H9 (cell line): ENCODE measurements around the gene SRL. TPM values are rescaled to one million over a fixed set of nuclear protein-coding genes. Genes with fewer than 3 reads are reported as not detected.

ENCODE experiments used
- DNase-seq: peaks from one replicate; pipeline ENCODE4 v3.0.0-alpha.2; 2017
- H2AFZ ChIP-seq: one replicate; pipeline ENCODE4 v1.6.1; 2013; ENCODE audit warnings: mild to moderate bottlenecking, low read length, control low read depth, moderate library complexity
- H2AK5ac ChIP-seq: 2 replicates; pipeline ENCODE4 v1.6.1; 2013; ENCODE audit warnings: low read length, control low read depth, mixed read lengths; ENCODE audit not compliant: insufficient read length
- H2BK120ac ChIP-seq: one replicate; pipeline ENCODE4 v1.6.1; 2013; ENCODE audit warnings: low read depth, mild to moderate bottlenecking, low read length, control low read depth, inconsistent platforms; ENCODE audit not compliant: poor library complexity, severe bottlenecking
- H2BK12ac ChIP-seq: 2 replicates; pipeline ENCODE4 v1.6.1; 2013; ENCODE audit warnings: low read length, control low read depth, mixed read lengths, low read depth; ENCODE audit not compliant: insufficient read length
- H2BK15ac ChIP-seq: 2 replicates; pipeline ENCODE4 v1.6.1; 2013; ENCODE audit warnings: low read depth, low read length, control low read depth
- H2BK20ac ChIP-seq: one replicate; pipeline ENCODE4 v1.6.1; 2013; ENCODE audit warnings: low read depth, mild to moderate bottlenecking, low read length, control low read depth, inconsistent platforms; ENCODE audit not compliant: poor library complexity, severe bottlenecking
- H2BK5ac ChIP-seq: 2 replicates; pipeline ENCODE4 v1.6.1; 2013; ENCODE audit warnings: low read length, control low read depth, mixed read lengths; ENCODE audit not compliant: insufficient read length
- H3K14ac ChIP-seq: 2 replicates; pipeline ENCODE4 v1.6.1; 2013; ENCODE audit warnings: low read length, control low read depth; ENCODE audit not compliant: insufficient read depth
- H3K18ac ChIP-seq: 2 replicates; pipeline ENCODE4 v1.6.1; 2013; ENCODE audit warnings: low read depth, mild to moderate bottlenecking, mixed read lengths, low read length, control low read depth; ENCODE audit not compliant: insufficient read length
- H3K23ac ChIP-seq: 2 replicates; pipeline ENCODE4 v1.6.1; 2013; ENCODE audit warnings: low read length, control low read depth, mixed read lengths, low read depth; ENCODE audit not compliant: insufficient read length
- H3K23me2 ChIP-seq: 2 replicates; pipeline ENCODE4 v1.6.1; 2013; ENCODE audit warnings: low read depth, mild to moderate bottlenecking, mixed read lengths, low read length, control low read depth; ENCODE audit not compliant: insufficient read length, poor library complexity, severe bottlenecking
- H3K27ac ChIP-seq: 2 replicates; pipeline ENCODE4 v1.5.1; 2013; ENCODE audit warnings: low read length, control low read depth, mixed read lengths, low read depth; ENCODE audit not compliant: insufficient read length
- H3K27me3 ChIP-seq: 2 replicates; pipeline ENCODE4 v1.6.1; 2013; ENCODE audit warnings: low read length, control low read depth, inconsistent platforms; ENCODE audit not compliant: insufficient read depth
- H3K4ac ChIP-seq: 2 replicates; pipeline ENCODE4 v1.6.1; 2013; ENCODE audit warnings: low read depth, mild to moderate bottlenecking, control low read depth, inconsistent platforms, low read length, moderate library complexity
- H3K4me1 ChIP-seq: 2 replicates; pipeline ENCODE4 v1.6.1; 2013; ENCODE audit warnings: low read length, control low read depth, inconsistent platforms; ENCODE audit not compliant: insufficient read depth
- H3K4me2 ChIP-seq: 2 replicates; pipeline ENCODE4 v1.6.1; 2013; ENCODE audit warnings: low read length, control low read depth, mixed read lengths; ENCODE audit not compliant: insufficient read length, insufficient read depth
- H3K56ac ChIP-seq: 2 replicates; pipeline ENCODE4 v1.6.1; 2013; ENCODE audit warnings: low read depth, mild to moderate bottlenecking, mixed read lengths, low read length, control low read depth; ENCODE audit not compliant: insufficient read length
- H3K79me1 ChIP-seq: 2 replicates; pipeline ENCODE4 v1.6.1; 2013; ENCODE audit warnings: low read depth, mild to moderate bottlenecking, moderate library complexity, low read length, control low read depth, inconsistent platforms; ENCODE audit not compliant: insufficient read depth, poor library complexity, severe bottlenecking
- H3K79me2 ChIP-seq: 2 replicates; pipeline ENCODE4 v1.6.1; 2013; ENCODE audit warnings: low read length, control low read depth, inconsistent platforms; ENCODE audit not compliant: insufficient read depth
- H3K9ac ChIP-seq: 2 replicates; pipeline ENCODE4 v1.6.1; 2013; ENCODE audit warnings: low read length, control low read depth, mixed read lengths; ENCODE audit not compliant: insufficient read length; ENCODE audit errors: extremely low read depth
- H3K9me3 ChIP-seq: one replicate; pipeline ENCODE4 v1.6.1; 2013; ENCODE audit warnings: low read depth, low read length, inconsistent platforms; ENCODE audit not compliant: control insufficient read depth
- H3T11ph ChIP-seq: one replicate; pipeline ENCODE4 v1.6.1; 2013; ENCODE audit warnings: mild to moderate bottlenecking, low read length, control low read depth, inconsistent platforms
- H4K20me1 ChIP-seq: one replicate; pipeline ENCODE4 v1.6.1; 2013; ENCODE audit not compliant: control insufficient read depth, insufficient read length, insufficient read depth
- H4K5ac ChIP-seq: 2 replicates; pipeline ENCODE4 v1.6.1; 2013; ENCODE audit warnings: low read depth, mild to moderate bottlenecking, mixed read lengths, low read length, control low read depth; ENCODE audit not compliant: insufficient read length
- H4K8ac ChIP-seq: replicated peaks from 2 replicates; pipeline ENCODE4 v1.6.1; 2013; ENCODE audit warnings: low read length, control low read depth, mixed read lengths, low read depth; ENCODE audit not compliant: insufficient read length
- H4K91ac ChIP-seq: 2 replicates; pipeline ENCODE4 v1.6.1; 2013; ENCODE audit warnings: low read depth, mild to moderate bottlenecking, moderate library complexity, mixed read lengths, low read length, control low read depth; ENCODE audit not compliant: insufficient read length
- H3K27ac Mint-ChIP-seq, 3 experiments: 2 replicates in 2 of 3; 3 replicates in 1 of 3; pipeline ENCODE4 v1.8.0; 2020 to 2021; ENCODE audit warnings: mixed read lengths in 3 of 3, mild to moderate bottlenecking in 1 of 3, moderate library complexity in 1 of 3
- H3K27me3 Mint-ChIP-seq: 2 replicates; pipeline ENCODE4 v1.8.0; 2021; ENCODE audit warnings: low read depth, mild to moderate bottlenecking, moderate library complexity, mixed read lengths
- H3K36me3 Mint-ChIP-seq, 3 experiments: 2 replicates in 2 of 3; 3 replicates in 1 of 3; pipeline ENCODE4 v1.8.0; 2020 to 2021; ENCODE audit warnings: low read depth in 3 of 3, mixed read lengths in 3 of 3; ENCODE audit not compliant: insufficient read depth in 1 of 3
- H3K4me1 Mint-ChIP-seq, 2 experiments: 2 replicates each; pipeline ENCODE4 v1.8.0; 2020; ENCODE audit warnings: mixed read lengths in 2 of 2
- H3K4me3 Mint-ChIP-seq, 2 experiments: 2 replicates in 1 of 2; 3 replicates in 1 of 2; pipeline ENCODE4 v1.8.0; 2020 to 2021; ENCODE audit warnings: mild to moderate bottlenecking in 2 of 2, mixed read lengths in 2 of 2, moderate library complexity in 1 of 2
- H3K9me3 Mint-ChIP-seq, 2 experiments: 2 replicates in 1 of 2; 3 replicates in 1 of 2; pipeline ENCODE4 v1.8.0; 2020; ENCODE audit warnings: mild to moderate bottlenecking in 2 of 2, mixed read lengths in 2 of 2, moderate library complexity in 1 of 2
- WGBS: extraction: QIAGEN DNeasy Blood & Tissue Kit; methylation state at CpG from one replicate; pipeline ENCODE4 v1.1.7; 2013; ENCODE audit warnings: missing lambda C conversion rate, low lambda C conversion rate, mixed read lengths; ENCODE audit not compliant: insufficient read length; ENCODE audit errors: extremely low coverage; 5-methylcytosine and 5-hydroxymethylcytosine counted together
- total RNA-seq: library from RNA; stranded (reverse); gene quantifications from 2 replicates; pipeline ENCODE4 v1.2.1, GENCODE V29; 2021
- TF ChIP-seq, protein P1 (sequence below): fragments of 200-600 bp; sonication (generic); conservative IDR thresholded peaks from 3 replicates; pipeline ENCODE4 v1.8.0; 2021; ENCODE audit warnings: antibody characterized with exemption, mild to moderate bottlenecking

Gene SRL
- total RNA-seq, 1 experiment from 2014 or later = not detected

DNA sequence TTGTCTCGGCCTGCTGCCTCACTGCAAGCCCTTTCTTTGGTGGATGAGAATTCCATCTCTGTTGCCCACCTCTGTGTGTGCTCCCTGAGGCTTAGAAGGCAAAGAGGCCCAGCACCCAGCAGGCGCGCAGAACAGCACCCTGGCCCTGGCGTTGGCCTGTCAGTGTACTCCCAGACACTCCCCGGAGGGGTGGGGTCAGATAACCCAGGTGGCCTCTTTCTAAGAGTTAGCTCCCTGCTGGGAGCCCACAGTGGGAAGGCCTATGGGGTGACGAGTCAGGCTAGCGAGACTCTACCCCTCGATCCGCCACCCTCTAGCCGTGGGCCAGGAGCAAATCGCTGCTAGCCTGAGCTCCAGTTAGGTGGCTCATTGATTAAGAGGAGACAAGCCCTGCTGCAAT is 38.1 kb downstream of the SRL start:
- Histone ChIP-seq H3K27me3 (no peaks in the 10 kb centered on the region), H2BK120ac (no peak overlapping the region), H3K18ac (no peak overlapping the region), H3K56ac (no peak overlapping the region), H3K23ac (no peak overlapping the region), H4K20me1 (no peaks in the 10 kb centered on the region), H3K4me1 (no peaks in the 10 kb centered on the region), H2BK12ac (no peak overlapping the region), H3K79me1 (no peaks in the 10 kb centered on the region), H4K8ac (no peak overlapping the region), H2AK5ac (no peak overlapping the region), H3K14ac (no peak overlapping the region), H3K23me2 (no peaks in the 10 kb centered on the region), H3K9ac (no peak overlapping the region), H3K27ac (no peak overlapping the region), H3K9me3 (no peaks in the 10 kb centered on the region), H3T11ph (no peak overlapping the region), H2BK5ac (no peak overlapping the region), H3K4me2 (no peak overlapping the region), H3K79me2 (no peaks in the 10 kb centered on the region), H4K91ac (no peak overlapping the region), H4K5ac (no peak overlapping the region), H2BK20ac (no peak overlapping the region), H2AFZ (no peak overlapping the region), H3K4ac (no peak overlapping the region), H2BK15ac (no peak overlapping the region)
- peaks cover 6 to 11% of the 10 kb centered on the region in 2 experiments for H3K4me1 Mint-ChIP-seq
- TF ChIP-seq, protein P1, sequence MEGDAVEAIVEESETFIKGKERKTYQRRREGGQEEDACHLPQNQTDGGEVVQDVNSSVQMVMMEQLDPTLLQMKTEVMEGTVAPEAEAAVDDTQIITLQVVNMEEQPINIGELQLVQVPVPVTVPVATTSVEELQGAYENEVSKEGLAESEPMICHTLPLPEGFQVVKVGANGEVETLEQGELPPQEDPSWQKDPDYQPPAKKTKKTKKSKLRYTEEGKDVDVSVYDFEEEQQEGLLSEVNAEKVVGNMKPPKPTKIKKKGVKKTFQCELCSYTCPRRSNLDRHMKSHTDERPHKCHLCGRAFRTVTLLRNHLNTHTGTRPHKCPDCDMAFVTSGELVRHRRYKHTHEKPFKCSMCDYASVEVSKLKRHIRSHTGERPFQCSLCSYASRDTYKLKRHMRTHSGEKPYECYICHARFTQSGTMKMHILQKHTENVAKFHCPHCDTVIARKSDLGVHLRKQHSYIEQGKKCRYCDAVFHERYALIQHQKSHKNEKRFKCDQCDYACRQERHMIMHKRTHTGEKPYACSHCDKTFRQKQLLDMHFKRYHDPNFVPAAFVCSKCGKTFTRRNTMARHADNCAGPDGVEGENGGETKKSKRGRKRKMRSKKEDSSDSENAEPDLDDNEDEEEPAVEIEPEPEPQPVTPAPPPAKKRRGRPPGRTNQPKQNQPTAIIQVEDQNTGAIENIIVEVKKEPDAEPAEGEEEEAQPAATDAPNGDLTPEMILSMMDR = no peak
- H3K4me3 Mint-ChIP-seq = no peak overlapping the region
- no peaks in the 10 kb centered on the region for H3K9me3 Mint-ChIP-seq
- WGBS = no CpG with 5 or more reads among the region's 11 CpGs
- no peaks in the 10 kb centered on the region for H3K36me3 Mint-ChIP-seq
- no peak overlapping the region for H3K27ac Mint-ChIP-seq
- no peak for DNase-seq
- peaks cover 4% of the 10 kb centered on the region for H3K27me3 Mint-ChIP-seq
